H1 (cell line): ENCODE results near the gene BCL2L14. TPM values are rescaled to one million over a fixed set of nuclear protein-coding genes. Genes with fewer than 3 reads are reported as not detected.

ENCODE experiments used
- CHD7 ChIP-seq: fragments of 300-600 bp; sonication (generic); IDR thresholded peaks from 2 replicates; pipeline ENCODE4 v1.7.1; 2012; ENCODE audit warnings: low read length, moderate library complexity, mild to moderate bottlenecking, inconsistent platforms; ENCODE audit not compliant: insufficient replicate concordance
- FOSL1 ChIP-seq: IDR thresholded peaks from 2 replicates; pipeline ENCODE4 v1.6.1; 2011; ENCODE audit warnings: mild to moderate bottlenecking, low read depth, low read length, moderate library complexity; ENCODE audit not compliant: insufficient read depth
- polyA plus RNA-seq, 7 experiments: library from polyadenylated mRNA; depleted of rRNA in 3 of 7; stranded (reverse) in 5 of 7; unstranded in 2 of 7; fragments of >200 nt in 5 of 7; fragments of 200-250 nt in 2 of 7; gene quantifications; 1 replicate in 5 of 7; 2 replicates in 1 of 7; 4 replicates in 1 of 7; pipeline versions ENCODE4 v1.2.1 to v1.2.3, GENCODE V29; 2011 to 2013; ENCODE audit warnings: missing spikeins in 2 of 7, mixed read lengths in 2 of 7
- total RNA-seq: library from RNA; stranded (reverse); fragmentation: NEBNext Ultra II Directional; extraction: Animal tissue kit (Norgen Biotek cat#: 25700); gene quantifications from 2 replicates; pipeline ENCODE4 v1.2.1, GENCODE V29; 2021

Gene BCL2L14
- total and polyA plus RNA-seq, 2 of the 8 experiments (the other 6 are each of a cell fraction or from before 2014, with no cell fraction given): 0.80 to 2.4 TPM

DNA sequence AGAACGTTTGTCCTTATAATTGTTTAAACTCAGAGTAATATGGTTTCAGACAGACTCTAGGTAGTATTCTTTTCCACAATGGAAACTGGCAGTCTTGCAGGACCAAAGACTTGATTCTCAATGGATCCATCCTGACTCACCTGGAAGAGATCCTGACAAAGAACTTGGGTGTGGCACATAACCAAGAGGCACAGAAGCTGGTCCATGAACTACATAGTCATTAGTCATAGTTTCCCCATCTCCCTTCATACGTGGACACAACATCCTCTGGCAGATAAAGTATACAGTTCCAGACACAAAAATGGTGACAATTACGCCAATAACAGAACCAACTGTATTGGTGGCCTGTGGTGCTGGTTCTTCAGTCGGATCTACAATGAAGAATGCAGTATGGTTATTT, 55.8 kb downstream of the BCL2L14 start (continued):
- TF ChIP-seq CHD7: no peak
- TF ChIP-seq FOSL1: no peak
